ENCODE data around the gene EIF2S3. TPM values are rescaled to one million over a fixed set of nuclear protein-coding genes. Genes with fewer than 3 reads are reported as not detected.

EIF2S3 gene
- total and polyA plus RNA-seq, 2 of the 13 experiments (the other 11 are each of a cell fraction or from before 2014, with no cell fraction given) = 61.0 to 183 TPM

DNA sequence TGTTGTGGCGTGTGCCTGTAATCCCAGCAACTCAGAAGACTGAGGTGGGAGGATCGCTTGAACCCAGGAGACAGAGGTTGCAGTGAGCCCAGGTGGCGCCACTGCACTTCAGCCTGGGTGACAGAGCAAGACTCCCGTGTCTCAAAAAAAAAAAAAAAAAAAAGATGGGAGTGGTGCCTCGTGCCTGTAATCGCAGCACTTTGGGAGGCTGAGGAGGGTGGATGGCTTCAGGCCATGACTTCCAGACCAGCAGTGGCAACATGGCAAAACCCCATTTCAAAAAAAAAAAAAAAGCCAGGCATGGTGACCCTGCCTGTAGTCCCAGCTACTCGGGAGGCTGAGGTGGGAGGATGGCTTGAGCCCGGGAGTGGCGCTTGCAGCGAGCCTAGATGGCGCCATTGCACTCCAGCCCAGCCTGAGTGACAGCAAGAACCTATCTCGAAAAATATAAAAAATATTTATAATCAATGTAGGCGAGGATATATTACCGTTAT, 27.0 kb downstream of the EIF2S3 start (continued):
- TF ChIP-seq, protein P1, sequence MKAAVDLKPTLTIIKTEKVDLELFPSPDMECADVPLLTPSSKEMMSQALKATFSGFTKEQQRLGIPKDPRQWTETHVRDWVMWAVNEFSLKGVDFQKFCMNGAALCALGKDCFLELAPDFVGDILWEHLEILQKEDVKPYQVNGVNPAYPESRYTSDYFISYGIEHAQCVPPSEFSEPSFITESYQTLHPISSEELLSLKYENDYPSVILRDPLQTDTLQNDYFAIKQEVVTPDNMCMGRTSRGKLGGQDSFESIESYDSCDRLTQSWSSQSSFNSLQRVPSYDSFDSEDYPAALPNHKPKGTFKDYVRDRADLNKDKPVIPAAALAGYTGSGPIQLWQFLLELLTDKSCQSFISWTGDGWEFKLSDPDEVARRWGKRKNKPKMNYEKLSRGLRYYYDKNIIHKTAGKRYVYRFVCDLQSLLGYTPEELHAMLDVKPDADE (CRISPR knock-in tag; IDR thresholded peaks at IDR 0.05) = no peak
- TF ChIP-seq STAG1 (CRISPR knock-in tag; IDR thresholded peaks at IDR 0.05) (peak; percentile 52), PAX8 (CRISPR knock-in tag; IDR thresholded peaks at IDR 0.05; ENCODE audit: borderline replicate concordance) (no peak), SIX1 (CRISPR knock-in tag; IDR thresholded peaks at IDR 0.05; ENCODE audit: borderline replicate concordance) (no peak), KDM2A (CRISPR knock-in tag; IDR thresholded peaks at IDR 0.05; ENCODE audit: borderline replicate concordance, low read depth) (0 out of 2 replicates have a peak, but pooled peaks have one; percentile 33), ZNF709 (CRISPR knock-in tag; IDR thresholded peaks at IDR 0.05) (no peak), ZMYM4 (CRISPR knock-in tag; IDR thresholded peaks at IDR 0.05) (peak; percentile 29; the same call in 1 of the 2 replicates)
- TF ChIP-seq, protein P2, sequence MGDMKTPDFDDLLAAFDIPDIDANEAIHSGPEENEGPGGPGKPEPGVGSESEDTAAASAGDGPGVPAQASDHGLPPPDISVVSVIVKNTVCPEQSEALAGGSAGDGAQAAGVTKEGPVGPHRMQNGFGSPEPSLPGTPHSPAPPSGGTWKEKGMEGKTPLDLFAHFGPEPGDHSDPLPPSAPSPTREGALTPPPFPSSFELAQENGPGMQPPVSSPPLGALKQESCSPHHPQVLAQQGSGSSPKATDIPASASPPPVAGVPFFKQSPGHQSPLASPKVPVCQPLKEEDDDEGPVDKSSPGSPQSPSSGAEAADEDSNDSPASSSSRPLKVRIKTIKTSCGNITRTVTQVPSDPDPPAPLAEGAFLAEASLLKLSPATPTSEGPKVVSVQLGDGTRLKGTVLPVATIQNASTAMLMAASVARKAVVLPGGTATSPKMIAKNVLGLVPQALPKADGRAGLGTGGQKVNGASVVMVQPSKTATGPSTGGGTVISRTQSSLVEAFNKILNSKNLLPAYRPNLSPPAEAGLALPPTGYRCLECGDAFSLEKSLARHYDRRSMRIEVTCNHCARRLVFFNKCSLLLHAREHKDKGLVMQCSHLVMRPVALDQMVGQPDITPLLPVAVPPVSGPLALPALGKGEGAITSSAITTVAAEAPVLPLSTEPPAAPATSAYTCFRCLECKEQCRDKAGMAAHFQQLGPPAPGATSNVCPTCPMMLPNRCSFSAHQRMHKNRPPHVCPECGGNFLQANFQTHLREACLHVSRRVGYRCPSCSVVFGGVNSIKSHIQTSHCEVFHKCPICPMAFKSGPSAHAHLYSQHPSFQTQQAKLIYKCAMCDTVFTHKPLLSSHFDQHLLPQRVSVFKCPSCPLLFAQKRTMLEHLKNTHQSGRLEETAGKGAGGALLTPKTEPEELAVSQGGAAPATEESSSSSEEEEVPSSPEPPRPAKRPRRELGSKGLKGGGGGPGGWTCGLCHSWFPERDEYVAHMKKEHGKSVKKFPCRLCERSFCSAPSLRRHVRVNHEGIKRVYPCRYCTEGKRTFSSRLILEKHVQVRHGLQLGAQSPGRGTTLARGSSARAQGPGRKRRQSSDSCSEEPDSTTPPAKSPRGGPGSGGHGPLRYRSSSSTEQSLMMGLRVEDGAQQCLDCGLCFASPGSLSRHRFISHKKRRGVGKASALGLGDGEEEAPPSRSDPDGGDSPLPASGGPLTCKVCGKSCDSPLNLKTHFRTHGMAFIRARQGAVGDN (CRISPR knock-in tag; IDR thresholded peaks at IDR 0.05) = peak; percentile 44
- TF ChIP-seq, protein P3, sequence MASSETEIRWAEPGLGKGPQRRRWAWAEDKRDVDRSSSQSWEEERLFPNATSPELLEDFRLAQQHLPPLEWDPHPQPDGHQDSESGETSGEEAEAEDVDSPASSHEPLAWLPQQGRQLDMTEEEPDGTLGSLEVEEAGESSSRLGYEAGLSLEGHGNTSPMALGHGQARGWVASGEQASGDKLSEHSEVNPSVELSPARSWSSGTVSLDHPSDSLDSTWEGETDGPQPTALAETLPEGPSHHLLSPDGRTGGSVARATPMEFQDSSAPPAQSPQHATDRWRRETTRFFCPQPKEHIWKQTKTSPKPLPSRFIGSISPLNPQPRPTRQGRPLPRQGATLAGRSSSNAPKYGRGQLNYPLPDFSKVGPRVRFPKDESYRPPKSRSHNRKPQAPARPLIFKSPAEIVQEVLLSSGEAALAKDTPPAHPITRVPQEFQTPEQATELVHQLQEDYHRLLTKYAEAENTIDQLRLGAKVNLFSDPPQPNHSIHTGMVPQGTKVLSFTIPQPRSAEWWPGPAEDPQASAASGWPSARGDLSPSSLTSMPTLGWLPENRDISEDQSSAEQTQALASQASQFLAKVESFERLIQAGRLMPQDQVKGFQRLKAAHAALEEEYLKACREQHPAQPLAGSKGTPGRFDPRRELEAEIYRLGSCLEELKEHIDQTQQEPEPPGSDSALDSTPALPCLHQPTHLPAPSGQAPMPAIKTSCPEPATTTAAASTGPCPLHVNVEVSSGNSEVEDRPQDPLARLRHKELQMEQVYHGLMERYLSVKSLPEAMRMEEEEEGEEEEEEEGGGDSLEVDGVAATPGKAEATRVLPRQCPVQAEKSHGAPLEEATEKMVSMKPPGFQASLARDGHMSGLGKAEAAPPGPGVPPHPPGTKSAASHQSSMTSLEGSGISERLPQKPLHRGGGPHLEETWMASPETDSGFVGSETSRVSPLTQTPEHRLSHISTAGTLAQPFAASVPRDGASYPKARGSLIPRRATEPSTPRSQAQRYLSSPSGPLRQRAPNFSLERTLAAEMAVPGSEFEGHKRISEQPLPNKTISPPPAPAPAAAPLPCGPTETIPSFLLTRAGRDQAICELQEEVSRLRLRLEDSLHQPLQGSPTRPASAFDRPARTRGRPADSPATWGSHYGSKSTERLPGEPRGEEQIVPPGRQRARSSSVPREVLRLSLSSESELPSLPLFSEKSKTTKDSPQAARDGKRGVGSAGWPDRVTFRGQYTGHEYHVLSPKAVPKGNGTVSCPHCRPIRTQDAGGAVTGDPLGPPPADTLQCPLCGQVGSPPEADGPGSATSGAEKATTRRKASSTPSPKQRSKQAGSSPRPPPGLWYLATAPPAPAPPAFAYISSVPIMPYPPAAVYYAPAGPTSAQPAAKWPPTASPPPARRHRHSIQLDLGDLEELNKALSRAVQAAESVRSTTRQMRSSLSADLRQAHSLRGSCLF (CRISPR knock-in tag; IDR thresholded peaks at IDR 0.05; ENCODE audit: borderline replicate concordance) = no peak
- TF ChIP-seq, protein P4, sequence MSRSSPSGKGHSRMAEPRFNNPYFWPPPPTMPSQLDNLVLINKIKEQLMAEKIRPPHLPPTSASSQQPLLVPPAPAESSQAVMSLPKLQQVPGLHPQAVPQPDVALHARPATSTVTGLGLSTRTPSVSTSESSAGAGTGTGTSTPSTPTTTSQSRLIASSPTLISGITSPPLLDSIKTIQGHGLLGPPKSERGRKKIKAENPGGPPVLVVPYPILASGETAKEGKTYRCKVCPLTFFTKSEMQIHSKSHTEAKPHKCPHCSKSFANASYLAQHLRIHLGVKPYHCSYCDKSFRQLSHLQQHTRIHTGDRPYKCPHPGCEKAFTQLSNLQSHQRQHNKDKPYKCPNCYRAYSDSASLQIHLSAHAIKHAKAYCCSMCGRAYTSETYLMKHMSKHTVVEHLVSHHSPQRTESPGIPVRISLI (CRISPR knock-in tag; IDR thresholded peaks at IDR 0.05; ENCODE audit: borderline replicate concordance) = peak; percentile 93
- TF ChIP-seq, protein P5, sequence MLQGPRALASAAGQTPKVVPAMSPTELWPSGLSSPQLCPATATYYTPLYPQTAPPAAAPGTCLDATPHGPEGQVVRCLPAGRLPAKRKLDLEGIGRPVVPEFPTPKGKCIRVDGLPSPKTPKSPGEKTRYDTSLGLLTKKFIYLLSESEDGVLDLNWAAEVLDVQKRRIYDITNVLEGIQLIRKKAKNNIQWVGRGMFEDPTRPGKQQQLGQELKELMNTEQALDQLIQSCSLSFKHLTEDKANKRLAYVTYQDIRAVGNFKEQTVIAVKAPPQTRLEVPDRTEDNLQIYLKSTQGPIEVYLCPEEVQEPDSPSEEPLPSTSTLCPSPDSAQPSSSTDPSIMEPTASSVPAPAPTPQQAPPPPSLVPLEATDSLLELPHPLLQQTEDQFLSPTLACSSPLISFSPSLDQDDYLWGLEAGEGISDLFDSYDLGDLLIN (CRISPR knock-in tag; IDR thresholded peaks at IDR 0.05; ENCODE audit: borderline replicate concordance) = no peak
